Stimulated activated CD8-positive, alpha-beta memory T cell treated with anti-CD3 and anti-CD28 coated beads, Interleukin-2, amount 100 ng/mL, for 48 hours (primary cell): Measurements from ENCODE around the gene BLOC1S1.

Experiments
- DNase-seq, 2 donors: peaks; one replicate each; pipeline ENCODE4 v3.0.0-alpha.2; 2020; ENCODE audit warnings: low read depth in 2 of 2

The BLOC1S1 gene

GRCh38 chr12:55715833-55716581 lies at the start of gene BLOC1S1:
Gene BLOC1S1 (plus strand): TSS chr12:55716046. CDS start chr12:55716052, 6 bp downstream.
- peak; percentile 94 to 96 for DNase-seq

- no peak for DNase-seq
Measured at GRCh38 chr12:55666508-55666907, 49.3 kb upstream of the BLOC1S1 start.

GRCh38 chr12:55670276-55670675 lies 45.6 kb upstream of the BLOC1S1 start:
- DNase-seq: no peak

- DNase-seq: no peak
Measured at GRCh38 chr12:55671746-55672145, 44.1 kb upstream of the BLOC1S1 start.

- DNase-seq: no peak
Measured at GRCh38 chr12:55673638-55674037, 42.2 kb upstream of the BLOC1S1 start.

GRCh38 chr12:55675666-55676065 lies 40.2 kb upstream of the BLOC1S1 start:
- no peak for DNase-seq

- DNase-seq: no peak
Measured at GRCh38 chr12:55676707-55677106, 39.1 kb upstream of the BLOC1S1 start.

GRCh38 chr12:55679691-55680090 lies 36.2 kb upstream of the BLOC1S1 start:
- no peak for DNase-seq

GRCh38 chr12:55681142-55682077 lies 34.4 kb upstream of the BLOC1S1 start:
- DNase-seq: no peak

GRCh38 chr12:55682087-55682796 lies 33.6 kb upstream of the BLOC1S1 start:
- no peak for DNase-seq

- DNase-seq: no peak
Measured at GRCh38 chr12:55683676-55684075, 32.2 kb upstream of the BLOC1S1 start.

- no peak for DNase-seq
Measured at GRCh38 chr12:55684761-55685370, 31.0 kb upstream of the BLOC1S1 start.

GRCh38 chr12:55685671-55686070 lies 30.2 kb upstream of the BLOC1S1 start:
- DNase-seq: no peak

- DNase-seq: no peak
Measured at GRCh38 chr12:55686366-55687010, 29.4 kb upstream of the BLOC1S1 start.

- DNase-seq: peak; percentile 14 to 23
Measured at GRCh38 chr12:55687746-55688145, 28.1 kb upstream of the BLOC1S1 start.

- DNase-seq: no peak
Measured at GRCh38 chr12:55688716-55689655, 26.9 kb upstream of the BLOC1S1 start.

- no peak for DNase-seq
Measured at GRCh38 chr12:55692631-55693322, 23.1 kb upstream of the BLOC1S1 start.

- DNase-seq: no peak
Measured at GRCh38 chr12:55693323-55694187, 22.3 kb upstream of the BLOC1S1 start.

- no peak for DNase-seq
Measured at GRCh38 chr12:55694188-55694515, 21.7 kb upstream of the BLOC1S1 start.
